Stomach (tissue), 9 donors: ENCODE results near the gene ESD. TPM values are rescaled to one million over a fixed set of nuclear protein-coding genes. Genes with fewer than 3 reads are reported as not detected.

Source experiments
- DNase-seq, 2 donors: peaks; one replicate each; pipeline versions ENCODE4 v3.0.0 to v3.0.0-alpha.2; 2013 to 2019
- H3K27ac ChIP-seq, 5 donors: fragments of 200-600 bp in 4 of 5; sonication (generic) in 4 of 5; one replicate each; pipeline ENCODE4 v1.5.1; 2013 to 2019; ENCODE audit warnings: mild to moderate bottlenecking in 1 of 5, moderate library complexity in 1 of 5
- H3K27me3 ChIP-seq, 3 donors: fragments of 200-600 bp; sonication (generic); one replicate each; pipeline ENCODE4 v1.5.1; 2017 to 2019; ENCODE audit warnings: mixed run types in 1 of 3
- H3K36me3 ChIP-seq, 4 donors: fragments of 200-600 bp; sonication (generic); 1 replicate in 3 of 4; 2 replicates in 1 of 4; pipeline ENCODE4 v1.5.1; 2016 to 2019
- H3K4me1 ChIP-seq, 4 donors: fragments of 200-600 bp; sonication (generic); one replicate each; pipeline ENCODE4 v1.5.1; 2016 to 2019
- H3K4me3 ChIP-seq, 4 donors: fragments of 200-600 bp; sonication (generic) in 3 of 4; one replicate each; pipeline ENCODE4 v1.5.1; 2016 to 2019; ENCODE audit warnings: mild to moderate bottlenecking in 1 of 4
- H3K9me3 ChIP-seq, 4 donors: fragments of 200-600 bp; sonication (generic); one replicate each; pipeline ENCODE4 v1.5.1; 2016 to 2019
- CTCF ChIP-seq, 7 experiments: fragments of 450-650 bp in 4 of 7; fragments of 200-600 bp in 3 of 7; sonication (generic) in 3 of 7; IDR thresholded peaks; one replicate each; pipeline ENCODE4 v1.5.1; 2016 to 2019; ENCODE audit warnings: antibody characterized with exemption in 7 of 7, control low read depth in 2 of 7, mild to moderate bottlenecking in 1 of 7
- EP300 ChIP-seq: sonication (generic); formaldehyde crosslinking; IDR thresholded peaks from one replicate; pipeline ENCODE4 v1.6.1; 2017; ENCODE audit warnings: antibody characterized with exemption
- POLR2A ChIP-seq, 4 donors: fragments of 450-650 bp; IDR thresholded peaks; one replicate each; pipeline ENCODE4 v1.6.1; 2016; ENCODE audit warnings: antibody characterized with exemption in 4 of 4, control low read depth in 2 of 4, mild to moderate bottlenecking in 1 of 4, moderate library complexity in 1 of 4
- POLR2AphosphoS5 ChIP-seq, 3 donors: sonication (generic); formaldehyde crosslinking; IDR thresholded peaks; one replicate each; pipeline ENCODE4 v1.6.1; 2016; ENCODE audit warnings: antibody characterized with exemption in 3 of 3
- WGBS, 5 donors: extraction: QIAGEN DNeasy Blood & Tissue Kit in 3 of 5; methylation state at CpG; one replicate each; pipeline versions ENCODE4 v1.1.5 to v1.1.7; 2013 to 2018; 5-methylcytosine and 5-hydroxymethylcytosine counted together
- intact Hi-C: fragments of 100-400 bp; cut with DNase I; formaldehyde crosslinking; loops from one replicate; pipeline ENCODE4 v1.15.1; 2023; ENCODE audit warnings: low total_unique reads
- polyA plus RNA-seq, 3 donors: library from polyadenylated mRNA; stranded (reverse); fragments of 200-250 nt; gene quantifications; one replicate each; pipeline ENCODE4 v1.2.3, GENCODE V29; 2013
- total RNA-seq, 5 donors: library from RNA; depleted of rRNA; stranded (reverse); fragments of >200 nt; gene quantifications; one replicate each; pipeline versions ENCODE4 v1.1.0 to v1.2.3, GENCODE V29; 2014 to 2016
- donor health status: healthy with polysubstance abuse.
- donor health status: Bipolar disorder and iron deficiency.
- donor health status: healthy.

Gene ESD
- total and polyA plus RNA-seq, 8 donors, result 26.8 to 116 (median 93.9) TPM

DNA sequence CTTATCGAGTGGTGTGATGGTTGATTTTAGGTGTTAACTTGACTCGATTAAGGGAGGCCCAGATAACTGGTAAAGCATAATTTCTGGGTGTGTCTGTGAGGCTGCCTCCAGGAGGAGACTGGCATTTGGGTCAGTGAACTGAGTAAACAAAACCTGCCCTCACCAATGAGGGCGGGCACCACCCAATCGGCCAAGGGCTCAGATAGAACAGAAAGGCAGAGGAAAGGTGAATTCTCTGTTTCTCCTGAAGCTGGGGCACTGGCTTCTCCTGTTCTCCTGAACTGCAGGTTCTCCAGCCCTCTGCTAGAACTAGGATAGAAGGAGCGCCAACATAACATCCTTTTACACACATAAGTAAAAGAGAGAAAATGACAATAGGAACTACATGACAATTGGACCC, 35.1 kb downstream of the ESD start:
- H3K9me3 ChIP-seq, result no peaks in the 10 kb centered on the region
- WGBS, 5 donors, result 34 to 74% (median 58%) methylated on average over 5 of the region's 5 CpGs

GRCh38 chr13:46761174-46761573, 35.8 kb downstream of the ESD start:
- Histone ChIP-seq H3K27ac (peak overlapping the region in 1 of 5 donors; percentile 25), H3K4me3 (no peak overlapping the region), H3K27me3 (no peaks in the 10 kb centered on the region), H3K36me3 (no peaks in the 10 kb centered on the region), H3K4me1 (peaks cover 0 to 41% (median 25%) of the 10 kb centered on the region in 4 donors), H3K9me3 (no peaks in the 10 kb centered on the region)
- WGBS, 5 donors, result 92 to 98% (median 94%) methylated on average over 4 of the region's 4 CpGs
- intact Hi-C loops, result no loop called here
- no peak for DNase-seq
- TF ChIP-seq POLR2A (IDR thresholded peaks at IDR 0.05) (no peak), EP300 (no peak), POLR2AphosphoS5 (IDR thresholded peaks at IDR 0.05) (no peak), CTCF (IDR thresholded peaks at IDR 0.05) (no peak)

More for the DNA sequence above, 35.1 kb downstream of the ESD start:
- intact Hi-C loops, result no loop called here
- peak in 1 of 3 donors; percentile 25 for TF ChIP-seq POLR2AphosphoS5 (IDR thresholded peaks at IDR 0.05)
- TF ChIP-seq CTCF (IDR thresholded peaks at IDR 0.05), result no peak
- peak in 1 of 2 donors; percentile 35 for DNase-seq
- H3K27me3 ChIP-seq, result no peaks in the 10 kb centered on the region
- H3K4me3 ChIP-seq, result no peak overlapping the region
- no peaks in the 10 kb centered on the region for H3K36me3 ChIP-seq
- H3K27ac ChIP-seq, result peak overlapping the region in 2 of 5 donors; percentile 20 to 76
- H3K4me1 ChIP-seq, result peaks cover 0 to 36% (median 22%) of the 10 kb centered on the region in 4 donors

- DNase-seq, result peak in 1 of 2 donors; percentile 46
- TF ChIP-seq POLR2AphosphoS5 (IDR thresholded peaks at IDR 0.05) (peak in 2 of 3 donors; percentile 24 to 66), CTCF (IDR thresholded peaks at IDR 0.05) (no peak)
- Histone ChIP-seq H3K9me3 (no peaks in the 10 kb centered on the region), H3K27me3 (no peaks in the 10 kb centered on the region), H3K4me1 (peaks cover 0 to 41% (median 25%) of the 10 kb centered on the region in 4 donors), H3K27ac (peak overlapping the region; percentile 30 to 75 (median 46)), H3K4me3 (no peak overlapping the region), H3K36me3 (no peaks in the 10 kb centered on the region)
- intact Hi-C loops, result no loop called here
- WGBS, 5 donors, result 7 to 28% (median 10%) methylated on average over 2 of the region's 2 CpGs
Observed at GRCh38 chr13:46759846-46760245, 37.1 kb downstream of the ESD start.

DNA sequence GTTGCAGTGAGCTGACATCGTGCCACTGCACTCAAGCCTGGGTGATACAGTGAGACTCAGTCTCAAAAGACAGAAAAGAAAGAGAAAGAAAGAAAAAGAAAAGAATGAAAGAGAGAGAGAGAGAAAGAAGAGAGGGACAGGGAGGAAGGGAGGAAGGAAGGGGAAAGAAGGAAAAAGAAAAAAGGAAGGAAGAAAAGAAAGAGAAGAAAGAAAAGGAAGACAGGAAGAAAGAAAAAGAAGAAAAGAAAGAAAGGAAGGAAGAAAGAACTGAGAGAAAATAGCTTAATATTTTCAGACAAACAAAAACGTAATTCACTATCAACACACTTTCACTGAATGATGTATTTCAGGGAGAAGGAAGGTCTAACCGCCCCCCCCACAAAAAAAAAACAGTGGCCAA, 39.3 kb downstream of the ESD start:
- Histone ChIP-seq H3K9me3 (no peaks in the 10 kb centered on the region), H3K4me3 (no peak overlapping the region), H3K36me3 (no peaks in the 10 kb centered on the region), H3K27me3 (no peaks in the 10 kb centered on the region), H3K4me1 (peaks cover 0 to 37% (median 25%) of the 10 kb centered on the region in 4 donors), H3K27ac (peak overlapping the region in 4 of 5 donors; percentile 43 to 72 (median 62))
- intact Hi-C loops, result no loop called here
- WGBS, 5 donors, result 50 to 67% (median 58%) methylated on average over 3 of the region's 3 CpGs
- TF ChIP-seq POLR2AphosphoS5 (IDR thresholded peaks at IDR 0.05) (no peak), POLR2A (IDR thresholded peaks at IDR 0.05) (no peak), EP300 (no peak), CTCF (IDR thresholded peaks at IDR 0.05) (no peak)
- no peak for DNase-seq
